GM18867 (cell line): ENCODE data around the gene SLC25A22.
A peak's percentile ranks its signal among the peaks of the same experiment; 100 is the strongest.

ENCODE experiments used
- ATAC-seq: cut with Tn5 transposase; IDR thresholded peaks from one replicate; pipeline ENCODE4 v1.9.1; 2021; ENCODE audit warnings: mild to moderate bottlenecking, moderate library complexity; ENCODE audit not compliant: unreplicated experiment

Gene SLC25A22

GRCh38 chr11:834371-835316, 36.6 kb upstream of the SLC25A22 start:
- ATAC-seq = no peak

- ATAC-seq = no peak
Observed at GRCh38 chr11:833849-834311, 35.8 kb upstream of the SLC25A22 start.

- ATAC-seq = no peak
Observed at GRCh38 chr11:833114-833791, 35.2 kb upstream of the SLC25A22 start.

GRCh38 chr11:832529-833113, 34.5 kb upstream of the SLC25A22 start, which contains the start of gene CD151:
Gene CD151 (plus strand): TSS chr11:832952. CDS start chr11:836070, 3,118 bp downstream.
- peak; percentile 47 for ATAC-seq

GRCh38 chr11:831961-832528, 34.0 kb upstream of the SLC25A22 start:
- ATAC-seq = no peak

GRCh38 chr11:831118-831864, 33.2 kb upstream of the SLC25A22 start:
- no peak for ATAC-seq

GRCh38 chr11:830295-831117, 32.4 kb upstream of the SLC25A22 start:
- peak; percentile 32 for ATAC-seq

- no peak for ATAC-seq
Observed at GRCh38 chr11:829847-830294, 31.8 kb upstream of the SLC25A22 start.

- ATAC-seq = no peak
Observed at GRCh38 chr11:829176-829846, 31.2 kb upstream of the SLC25A22 start.

- no peak for ATAC-seq
Observed at GRCh38 chr11:828506-829175, 30.6 kb upstream of the SLC25A22 start.

GRCh38 chr11:827897-828192, 29.8 kb upstream of the SLC25A22 start, which contains the start of gene CRACR2B:
Gene CRACR2B (plus strand): TSS chr11:827919. CDS start chr11:828608, 689 bp downstream.
- ATAC-seq = no peak

GRCh38 chr11:827146-827896, 29.2 kb upstream of the SLC25A22 start:
- ATAC-seq = peak; percentile 40

GRCh38 chr11:826836-827145, 28.7 kb upstream of the SLC25A22 start:
- ATAC-seq = no peak

GRCh38 chr11:826227-826621, 28.1 kb upstream of the SLC25A22 start:
- ATAC-seq = no peak

GRCh38 chr11:825366-826226, 27.5 kb upstream of the SLC25A22 start:
- ATAC-seq = no peak

- ATAC-seq = no peak
Observed at GRCh38 chr11:824942-825341, 26.9 kb upstream of the SLC25A22 start.

GRCh38 chr11:824292-824880, 26.3 kb upstream of the SLC25A22 start:
- no peak for ATAC-seq
